ENCODE data around the gene LRRFIP1.

LRRFIP1 gene

DNA sequence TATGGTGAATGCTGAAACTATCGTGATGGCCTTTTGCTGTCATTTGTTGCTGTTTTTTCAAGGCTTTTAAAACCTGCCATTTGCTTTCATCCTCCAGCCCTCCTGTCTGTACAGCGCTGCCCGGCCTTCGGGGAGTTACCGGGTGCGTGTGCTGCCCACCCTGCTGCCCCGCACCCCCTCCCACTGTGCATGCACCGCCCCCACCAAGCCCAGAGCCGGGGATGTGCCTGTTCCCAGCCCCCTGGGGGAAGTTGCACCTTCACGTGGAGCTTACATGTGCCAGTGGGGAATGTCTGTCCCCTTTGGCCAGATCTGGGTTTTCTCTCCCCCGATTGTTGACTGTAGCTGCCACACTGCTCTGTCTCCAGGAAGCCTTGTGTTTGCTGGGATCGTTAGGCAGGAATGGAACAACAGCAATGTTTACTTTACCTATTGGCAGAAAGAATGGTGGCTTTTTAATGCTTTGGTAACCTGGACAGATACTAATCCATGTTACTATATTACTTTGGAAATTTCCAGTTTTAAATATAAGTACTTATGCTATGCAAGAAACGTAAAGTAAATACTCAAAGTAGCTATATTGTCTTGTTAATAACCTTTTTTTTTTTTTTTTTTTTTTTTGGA, 106.4 kb downstream of the LRRFIP1 start:
- no peak overlapping the region for H3K4me3 ChIP-seq (replicated peaks; ENCODE audit: low read depth, low read length)
- TF ChIP-seq, protein P1, sequence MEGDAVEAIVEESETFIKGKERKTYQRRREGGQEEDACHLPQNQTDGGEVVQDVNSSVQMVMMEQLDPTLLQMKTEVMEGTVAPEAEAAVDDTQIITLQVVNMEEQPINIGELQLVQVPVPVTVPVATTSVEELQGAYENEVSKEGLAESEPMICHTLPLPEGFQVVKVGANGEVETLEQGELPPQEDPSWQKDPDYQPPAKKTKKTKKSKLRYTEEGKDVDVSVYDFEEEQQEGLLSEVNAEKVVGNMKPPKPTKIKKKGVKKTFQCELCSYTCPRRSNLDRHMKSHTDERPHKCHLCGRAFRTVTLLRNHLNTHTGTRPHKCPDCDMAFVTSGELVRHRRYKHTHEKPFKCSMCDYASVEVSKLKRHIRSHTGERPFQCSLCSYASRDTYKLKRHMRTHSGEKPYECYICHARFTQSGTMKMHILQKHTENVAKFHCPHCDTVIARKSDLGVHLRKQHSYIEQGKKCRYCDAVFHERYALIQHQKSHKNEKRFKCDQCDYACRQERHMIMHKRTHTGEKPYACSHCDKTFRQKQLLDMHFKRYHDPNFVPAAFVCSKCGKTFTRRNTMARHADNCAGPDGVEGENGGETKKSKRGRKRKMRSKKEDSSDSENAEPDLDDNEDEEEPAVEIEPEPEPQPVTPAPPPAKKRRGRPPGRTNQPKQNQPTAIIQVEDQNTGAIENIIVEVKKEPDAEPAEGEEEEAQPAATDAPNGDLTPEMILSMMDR (IDR thresholded peaks at IDR 0.05; ENCODE audit: insufficient read depth, low read length, poor library complexity, severe bottlenecking), result no peak
- H3K36me3 ChIP-seq (ENCODE audit: control insufficient read depth, insufficient read depth, low read length), result peaks cover 8% of the 10 kb centered on the region
- DNase-seq (ENCODE audit: extremely low read depth, insufficient read length), result no peak
- no peaks in the 10 kb centered on the region for H3K27me3 ChIP-seq (replicated peaks; ENCODE audit: control insufficient read depth, insufficient read depth, low read length)

DNA sequence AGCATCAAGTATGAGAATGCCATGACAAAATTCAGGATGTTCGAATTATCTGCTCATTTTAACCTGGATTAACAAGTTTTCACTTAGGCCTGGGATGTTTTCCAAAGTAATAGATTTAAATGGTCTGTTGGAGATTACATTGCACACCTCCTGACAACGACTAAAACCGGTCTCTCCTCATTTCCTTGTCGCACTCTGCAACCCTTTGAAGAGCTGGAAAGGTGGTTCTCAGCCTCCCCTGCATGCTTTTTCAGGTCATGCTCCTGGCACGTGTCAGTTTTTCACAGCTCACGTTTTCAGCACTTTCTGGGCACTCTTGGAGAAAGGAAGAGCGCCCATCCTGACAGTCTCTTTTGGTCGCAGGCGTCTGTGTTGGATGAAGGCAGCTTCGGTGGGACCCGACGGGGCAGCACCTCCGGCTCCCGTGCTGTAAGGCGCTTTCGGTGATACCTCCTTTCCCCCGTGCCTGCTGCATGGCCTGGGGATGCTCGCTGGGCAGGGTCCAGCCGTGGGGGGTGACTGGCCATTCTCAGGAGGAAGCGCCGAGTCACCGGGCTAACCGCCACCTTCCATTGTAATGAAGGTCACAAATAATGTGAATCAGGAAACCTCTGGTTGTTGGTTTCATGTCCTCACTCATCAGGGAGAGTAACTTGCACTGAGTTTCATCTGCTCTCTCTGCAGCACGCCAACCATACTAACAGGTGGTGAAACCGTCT, 107.7 kb downstream of the LRRFIP1 start:
- Histone ChIP-seq H3K4me3 (replicated peaks; ENCODE audit: low read depth, low read length) (no peak overlapping the region), H3K27me3 (replicated peaks; ENCODE audit: control insufficient read depth, insufficient read depth, low read length) (no peaks in the 10 kb centered on the region), H3K36me3 (ENCODE audit: control insufficient read depth, insufficient read depth, low read length) (peaks cover 7% of the 10 kb centered on the region)
- DNase-seq (ENCODE audit: extremely low read depth, insufficient read length), result no peak
- TF ChIP-seq, protein P1 (IDR thresholded peaks at IDR 0.05; ENCODE audit: insufficient read depth, low read length, poor library complexity, severe bottlenecking), result no peak

DNA sequence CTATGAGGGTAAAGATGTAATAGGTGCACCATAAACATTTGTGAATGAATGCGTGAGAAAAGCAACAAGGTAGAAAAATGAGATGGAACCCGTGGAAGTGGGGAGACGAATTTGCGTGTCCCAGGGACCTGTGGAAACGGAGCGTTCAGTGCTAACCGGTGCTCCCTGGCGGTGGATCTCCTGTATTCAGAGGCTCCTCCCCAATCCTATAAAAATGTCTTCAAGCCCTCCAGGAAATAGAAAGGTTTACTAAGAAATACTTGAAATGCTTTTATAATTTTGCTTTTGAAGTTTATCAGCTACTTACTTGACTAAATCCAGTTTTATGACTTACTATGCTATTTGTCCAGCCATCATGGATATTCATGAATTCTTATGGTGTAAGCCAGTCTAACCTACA, 108.4 kb downstream of the LRRFIP1 start:
- no peak for DNase-seq (ENCODE audit: extremely low read depth, insufficient read length)
- H3K36me3 ChIP-seq (ENCODE audit: control insufficient read depth, insufficient read depth, low read length), result peaks cover 7% of the 10 kb centered on the region
- no peaks in the 10 kb centered on the region for H3K27me3 ChIP-seq (replicated peaks; ENCODE audit: control insufficient read depth, insufficient read depth, low read length)
- TF ChIP-seq, protein P1 (IDR thresholded peaks at IDR 0.05; ENCODE audit: insufficient read depth, low read length, poor library complexity, severe bottlenecking), result no peak
- no peak overlapping the region for H3K4me3 ChIP-seq (replicated peaks; ENCODE audit: low read depth, low read length)

DNA sequence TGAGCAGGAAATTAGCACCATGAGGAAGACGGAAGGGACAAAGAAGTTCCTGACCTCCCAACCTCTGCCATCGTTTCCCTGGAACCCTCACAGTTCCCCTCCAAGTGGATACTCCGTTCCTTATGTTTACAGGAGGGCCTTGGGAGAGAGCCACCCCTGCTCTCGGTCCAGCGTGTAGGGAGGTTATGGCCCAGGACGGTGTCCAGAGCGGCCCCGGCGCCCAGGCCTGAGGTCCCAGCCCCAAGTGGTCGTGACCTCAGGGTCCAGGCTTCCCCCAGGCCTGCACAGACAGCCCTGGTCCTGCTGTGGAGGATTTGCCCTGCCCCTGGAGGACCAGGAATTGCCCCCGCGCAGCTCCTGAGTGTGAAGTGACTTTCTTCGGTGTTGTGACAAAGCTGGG, 109.4 kb downstream of the LRRFIP1 start:
- TF ChIP-seq, protein P1 (IDR thresholded peaks at IDR 0.05; ENCODE audit: insufficient read depth, low read length, poor library complexity, severe bottlenecking), result no peak

DNA sequence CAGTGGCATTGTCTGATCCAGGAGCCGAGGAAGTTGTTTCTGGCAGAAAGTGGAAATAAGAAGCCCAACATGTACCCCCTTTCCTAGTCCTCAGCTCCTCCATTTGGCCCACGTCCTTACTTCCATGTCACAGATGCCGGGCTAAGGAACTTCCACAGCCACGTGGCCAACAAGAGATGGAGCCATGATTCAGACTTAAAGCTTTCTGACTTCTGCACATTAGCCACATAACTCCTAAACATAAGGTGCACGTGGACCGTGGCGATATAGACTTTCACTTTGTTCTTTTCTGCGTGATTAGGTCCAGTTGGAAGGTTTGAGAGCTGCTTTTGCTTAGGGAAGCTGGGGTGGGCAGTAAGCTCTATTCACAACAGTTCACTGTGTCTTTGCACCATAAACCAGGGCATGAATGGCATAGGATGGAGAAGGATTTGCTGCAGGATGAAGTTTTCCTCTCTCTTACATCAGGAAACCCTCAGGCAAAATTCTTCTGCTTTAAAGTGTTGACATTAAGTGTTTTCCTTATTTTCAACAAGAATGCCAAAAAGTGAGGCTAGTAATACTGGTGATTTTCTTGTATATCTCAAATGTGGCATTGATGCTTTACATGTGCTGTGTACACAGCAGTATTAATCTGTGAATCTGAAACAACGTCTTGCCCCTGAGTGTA, 109.9 kb downstream of the LRRFIP1 start:
- Histone ChIP-seq H3K4me3 (replicated peaks; ENCODE audit: low read depth, low read length) (no peak overlapping the region), H3K36me3 (ENCODE audit: control insufficient read depth, insufficient read depth, low read length) (peaks cover 7% of the 10 kb centered on the region), H3K27me3 (replicated peaks; ENCODE audit: control insufficient read depth, insufficient read depth, low read length) (no peaks in the 10 kb centered on the region)
- TF ChIP-seq, protein P1 (IDR thresholded peaks at IDR 0.05; ENCODE audit: insufficient read depth, low read length, poor library complexity, severe bottlenecking), result no peak
- no peak for DNase-seq (ENCODE audit: extremely low read depth, insufficient read length)

More for the DNA sequence above, 109.4 kb downstream of the LRRFIP1 start:
- Histone ChIP-seq H3K4me3 (replicated peaks; ENCODE audit: low read depth, low read length) (no peak overlapping the region), H3K27me3 (replicated peaks; ENCODE audit: control insufficient read depth, insufficient read depth, low read length) (no peaks in the 10 kb centered on the region), H3K36me3 (ENCODE audit: control insufficient read depth, insufficient read depth, low read length) (peaks cover 7% of the 10 kb centered on the region)
- no peak for DNase-seq (ENCODE audit: extremely low read depth, insufficient read length)
